Peyer's patch (tissue), 4 donors: ENCODE measurements around the gene CCDC200.

Experiments used
- POLR2A ChIP-seq, 2 donors: fragments of 450-650 bp; IDR thresholded peaks; one replicate each; pipeline ENCODE4 v1.5.1; 2017; ENCODE audit warnings: antibody characterized with exemption in 2 of 2, mild to moderate bottlenecking in 2 of 2, moderate library complexity in 2 of 2
- TF ChIP-seq, protein P1 (sequence below), 6 experiments: fragments of 450-650 bp in 4 of 6; fragments of 200-600 bp in 2 of 6; sonication (generic) in 1 of 6; IDR thresholded peaks; one replicate each; pipeline ENCODE4 v1.5.1; 2017 to 2019; ENCODE audit warnings: antibody characterized with exemption in 6 of 6, mild to moderate bottlenecking in 3 of 6, moderate library complexity in 1 of 6

DNA sequence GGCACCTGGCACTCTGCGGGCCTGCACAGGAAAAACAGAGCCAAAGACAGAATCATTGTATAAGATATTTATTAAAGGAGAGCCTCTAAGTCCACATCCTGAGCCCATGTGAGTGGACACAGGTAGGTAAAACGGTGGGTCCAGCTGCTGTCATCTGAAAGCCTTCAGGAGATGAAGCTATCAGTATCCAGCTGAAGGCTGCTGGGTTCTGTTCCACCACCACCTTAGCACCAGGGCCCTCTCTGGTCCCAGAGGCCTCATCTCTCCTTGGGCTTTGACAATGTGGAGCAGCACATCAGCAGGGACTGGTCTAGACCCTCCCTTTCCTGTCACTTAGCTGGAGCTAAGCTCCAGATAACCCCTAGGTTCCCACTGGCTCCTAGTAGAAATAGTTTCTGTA lies 9.4 kb downstream of the CCDC200 start:
- TF ChIP-seq, protein P1, sequence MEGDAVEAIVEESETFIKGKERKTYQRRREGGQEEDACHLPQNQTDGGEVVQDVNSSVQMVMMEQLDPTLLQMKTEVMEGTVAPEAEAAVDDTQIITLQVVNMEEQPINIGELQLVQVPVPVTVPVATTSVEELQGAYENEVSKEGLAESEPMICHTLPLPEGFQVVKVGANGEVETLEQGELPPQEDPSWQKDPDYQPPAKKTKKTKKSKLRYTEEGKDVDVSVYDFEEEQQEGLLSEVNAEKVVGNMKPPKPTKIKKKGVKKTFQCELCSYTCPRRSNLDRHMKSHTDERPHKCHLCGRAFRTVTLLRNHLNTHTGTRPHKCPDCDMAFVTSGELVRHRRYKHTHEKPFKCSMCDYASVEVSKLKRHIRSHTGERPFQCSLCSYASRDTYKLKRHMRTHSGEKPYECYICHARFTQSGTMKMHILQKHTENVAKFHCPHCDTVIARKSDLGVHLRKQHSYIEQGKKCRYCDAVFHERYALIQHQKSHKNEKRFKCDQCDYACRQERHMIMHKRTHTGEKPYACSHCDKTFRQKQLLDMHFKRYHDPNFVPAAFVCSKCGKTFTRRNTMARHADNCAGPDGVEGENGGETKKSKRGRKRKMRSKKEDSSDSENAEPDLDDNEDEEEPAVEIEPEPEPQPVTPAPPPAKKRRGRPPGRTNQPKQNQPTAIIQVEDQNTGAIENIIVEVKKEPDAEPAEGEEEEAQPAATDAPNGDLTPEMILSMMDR (IDR thresholded peaks at IDR 0.05) = no peak
- no peak for TF ChIP-seq POLR2A (IDR thresholded peaks at IDR 0.05)
